HG03025 (cell line): Measurements from ENCODE around the gene ACSM6.
"Not testable (repeated sequence)": the region's sequence is repeated elsewhere in the genome, so short reads cannot be mapped to it uniquely, and the experiment has no call there.

Experiments used
- ATAC-seq: cut with Tn5 transposase; IDR thresholded peaks from one replicate; pipeline ENCODE4 v1.9.1; 2021; ENCODE audit warnings: mild to moderate bottlenecking, moderate library complexity; ENCODE audit not compliant: unreplicated experiment, low FRiP score

The ACSM6 gene

DNA sequence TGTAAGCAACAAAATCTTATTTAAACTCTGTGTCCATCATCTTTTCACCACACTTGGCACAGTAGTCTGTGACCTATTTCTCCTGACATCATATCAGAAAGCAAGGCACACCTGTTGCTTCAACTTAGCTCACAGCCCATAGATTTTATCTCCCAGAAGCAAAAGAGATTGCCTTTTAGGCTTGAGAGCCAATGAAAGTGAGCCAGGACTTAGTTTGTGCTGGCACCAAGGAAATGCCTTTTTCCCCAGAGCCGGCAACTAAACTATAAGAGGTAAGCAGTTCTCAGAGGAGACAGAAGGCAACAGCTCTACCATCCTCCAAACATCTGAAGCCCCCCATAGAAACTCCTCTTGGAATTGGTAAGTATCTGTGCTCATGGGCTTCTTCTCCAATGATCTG is at the start of gene ACSM6:
TSS of gene ACSM6 (plus strand) at position 295 of the 400 bp plus-strand sequence. CDS start 248 bp downstream, outside the sequence.
- no peak for ATAC-seq

DNA sequence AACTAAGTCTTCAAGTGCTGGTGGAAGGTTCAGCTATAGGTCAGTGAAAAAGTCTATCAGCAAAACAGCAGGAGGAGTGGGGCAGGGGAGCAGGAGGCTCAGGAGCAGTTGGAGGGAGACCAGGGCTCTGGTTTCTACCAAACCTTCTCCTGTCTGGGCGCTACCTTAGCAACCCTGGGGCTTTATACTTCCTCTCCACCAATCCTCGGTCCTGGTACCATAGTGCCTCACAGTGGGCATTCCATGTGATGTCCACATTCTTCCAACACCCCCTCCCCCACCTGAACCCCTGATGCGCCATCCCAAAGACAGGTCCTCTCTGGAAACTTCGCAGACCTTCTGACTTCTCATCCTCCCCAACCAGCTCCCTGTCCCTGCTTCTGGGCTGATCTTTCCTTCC is 25.3 kb upstream of the ACSM6 start:
- no peak for ATAC-seq

DNA sequence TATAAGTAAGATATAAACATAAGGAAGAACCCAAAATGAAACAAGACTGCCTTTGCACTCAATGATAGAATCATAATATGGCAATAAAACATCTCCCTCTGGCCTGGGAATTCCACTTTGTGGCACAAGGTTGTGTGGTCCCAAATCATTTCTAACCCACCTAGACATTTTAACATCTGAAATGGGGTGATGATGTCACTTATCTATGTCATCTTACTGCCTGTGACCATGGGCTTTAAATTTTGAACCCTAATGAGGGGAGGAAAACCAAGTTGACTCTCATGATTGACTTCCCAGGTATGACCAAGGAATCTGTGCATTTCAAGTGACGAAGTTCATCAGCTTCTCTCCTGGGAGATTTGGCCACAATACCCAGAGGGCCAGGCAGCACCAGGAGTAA is 24.5 kb upstream of the ACSM6 start:
- no peak for ATAC-seq

- ATAC-seq = no peak
Measured at GRCh38 chr10:95170790-95171189, 23.2 kb upstream of the ACSM6 start.

- ATAC-seq = no peak
Measured at GRCh38 chr10:95171336-95171735, 22.7 kb upstream of the ACSM6 start.

- no peak for ATAC-seq
Measured at GRCh38 chr10:95172851-95173250, 21.2 kb upstream of the ACSM6 start.

DNA sequence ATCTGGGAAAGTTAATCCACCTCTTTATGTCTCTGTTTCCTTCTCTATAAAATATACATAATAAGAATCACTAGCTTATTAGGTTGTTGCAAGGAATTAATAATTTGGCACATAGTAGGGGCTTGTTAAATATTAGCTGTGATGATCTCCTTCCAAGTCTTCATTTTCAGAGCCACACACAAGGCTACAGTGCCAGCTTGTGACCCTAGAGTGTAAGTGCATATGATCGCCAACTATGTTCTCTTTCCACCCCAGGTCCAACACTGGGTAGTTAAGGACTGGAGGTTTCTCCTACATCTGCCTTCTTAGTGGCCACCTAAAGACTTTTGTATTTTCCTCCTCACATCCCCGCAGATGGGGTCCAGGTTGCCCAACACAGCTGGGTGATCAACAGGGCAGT is 17.9 kb upstream of the ACSM6 start:
- ATAC-seq = no peak

DNA sequence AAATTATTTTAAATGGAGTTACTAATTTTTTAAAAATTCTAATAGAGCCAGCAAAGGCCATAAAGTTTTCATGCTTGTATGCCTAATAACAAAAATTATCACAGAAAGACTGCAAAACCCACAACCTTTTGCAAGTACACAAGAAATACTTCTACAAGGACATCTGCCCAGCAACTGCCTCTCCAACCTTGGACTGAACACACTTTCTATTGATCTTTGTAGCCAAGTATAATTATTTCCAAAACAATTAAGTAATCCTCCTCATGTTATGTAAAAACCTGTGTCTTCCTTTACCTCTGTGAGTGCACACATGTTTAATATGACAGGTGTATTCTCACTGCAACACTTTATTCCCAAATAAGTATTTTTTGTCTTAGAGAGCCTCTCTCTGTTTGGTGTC is 16.6 kb upstream of the ACSM6 start:
- no peak for ATAC-seq

- ATAC-seq = no peak
Measured at GRCh38 chr10:95178266-95178665, 15.8 kb upstream of the ACSM6 start.

GRCh38 chr10:95178797-95179196 is 15.2 kb upstream of the ACSM6 start:
- ATAC-seq = no peak

- ATAC-seq = no peak
Measured at GRCh38 chr10:95181726-95182125, 12.3 kb upstream of the ACSM6 start.

- peak; percentile 95 for ATAC-seq
Measured at GRCh38 chr10:95183271-95184230, 10.5 kb upstream of the ACSM6 start.

DNA sequence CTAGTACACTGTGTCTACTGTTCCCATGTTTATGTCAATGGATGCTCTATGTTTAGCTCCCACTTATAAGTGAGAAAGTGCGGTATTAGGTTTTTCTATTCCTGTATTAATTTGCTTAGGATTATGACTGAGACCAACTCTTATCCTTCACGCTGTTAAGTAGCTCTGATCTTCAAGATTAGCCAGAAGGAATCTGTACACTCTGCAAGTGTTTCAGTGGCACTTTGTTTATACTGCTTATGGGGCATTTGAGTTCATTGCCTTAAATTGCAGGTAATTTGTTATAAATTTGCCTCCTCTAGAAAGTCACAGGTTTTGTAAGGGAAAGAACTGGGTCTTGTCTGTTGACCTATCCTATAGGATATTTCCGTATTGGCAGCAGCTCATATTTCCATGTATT is 6.4 kb upstream of the ACSM6 start:
- ATAC-seq = no peak

DNA sequence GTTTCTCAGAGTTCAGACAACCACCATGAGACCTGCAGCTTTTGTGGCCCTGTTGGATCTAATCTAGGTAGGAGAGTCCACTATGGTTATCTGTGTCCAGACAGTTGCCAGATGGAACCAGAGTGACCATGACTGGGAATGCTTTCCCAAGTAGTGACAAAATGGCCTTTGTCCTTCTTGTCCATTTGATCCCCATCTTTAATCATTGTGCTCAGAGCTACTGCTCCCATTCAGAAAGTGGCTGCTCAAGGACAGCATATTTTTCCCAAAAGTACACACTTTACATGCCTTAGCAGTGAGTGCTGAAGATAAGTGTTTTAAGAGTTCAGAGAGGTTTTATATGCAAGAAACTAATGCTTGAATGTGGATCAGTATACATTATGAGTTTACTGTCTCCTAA is 5.4 kb upstream of the ACSM6 start:
- no peak for ATAC-seq

DNA sequence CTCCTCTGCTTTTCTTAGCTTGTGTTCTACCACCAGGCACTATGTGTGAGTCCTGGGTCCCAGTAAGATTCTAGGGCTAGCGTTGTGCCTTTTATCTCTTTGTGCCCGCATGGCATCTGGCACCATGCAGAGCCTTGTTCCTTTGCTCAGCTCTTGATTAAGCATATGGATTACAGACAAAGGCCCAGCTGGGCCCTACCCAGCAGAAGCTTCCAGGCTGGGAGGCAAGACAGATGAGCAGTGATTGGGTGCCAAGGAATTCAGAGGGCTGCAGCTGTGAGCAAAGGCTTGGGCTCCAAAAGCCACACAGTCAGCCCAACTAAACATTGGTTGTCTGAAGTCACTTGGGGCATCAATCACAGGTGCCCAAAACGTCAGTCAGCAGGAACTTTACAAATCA is 2.0 kb downstream of the ACSM6 start:
- ATAC-seq = no peak

- ATAC-seq = no peak
Measured at GRCh38 chr10:95201736-95202135, 7.7 kb downstream of the ACSM6 start.

GRCh38 chr10:95202865-95203264 is 8.8 kb downstream of the ACSM6 start:
- not testable (repeated sequence) for ATAC-seq

DNA sequence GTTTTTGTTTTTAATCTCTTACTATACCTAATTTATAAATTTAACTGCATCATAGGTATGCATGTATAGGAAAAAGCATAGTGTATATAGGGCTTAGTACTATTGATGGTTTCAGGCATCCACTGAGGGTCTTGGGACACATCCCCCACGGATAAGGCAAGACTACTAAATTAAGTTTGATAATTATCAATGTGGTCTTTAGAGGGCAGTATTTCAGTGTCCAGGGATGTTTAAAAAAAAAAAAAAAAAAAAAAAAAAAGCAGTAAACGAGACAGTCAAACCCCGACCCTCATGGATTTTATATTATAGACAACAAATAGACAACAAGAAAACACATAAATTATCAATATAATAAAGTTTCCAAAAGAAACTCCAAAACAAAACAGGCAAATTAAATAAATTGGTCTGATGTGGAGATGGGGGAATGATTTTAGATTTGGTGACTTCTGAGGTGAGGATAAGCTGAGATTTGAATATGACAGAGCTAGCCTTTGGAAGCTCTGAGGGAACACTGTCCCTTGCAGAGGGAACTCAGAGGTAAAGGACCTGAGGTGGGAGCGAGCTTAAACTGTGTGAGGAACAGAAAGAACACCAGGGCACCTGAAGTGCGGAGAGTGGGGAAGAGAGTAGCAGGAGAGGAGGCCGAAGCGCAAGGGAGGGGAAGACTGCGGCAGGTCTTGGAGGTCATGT is 14.8 kb downstream of the ACSM6 start:
- no peak for ATAC-seq

DNA sequence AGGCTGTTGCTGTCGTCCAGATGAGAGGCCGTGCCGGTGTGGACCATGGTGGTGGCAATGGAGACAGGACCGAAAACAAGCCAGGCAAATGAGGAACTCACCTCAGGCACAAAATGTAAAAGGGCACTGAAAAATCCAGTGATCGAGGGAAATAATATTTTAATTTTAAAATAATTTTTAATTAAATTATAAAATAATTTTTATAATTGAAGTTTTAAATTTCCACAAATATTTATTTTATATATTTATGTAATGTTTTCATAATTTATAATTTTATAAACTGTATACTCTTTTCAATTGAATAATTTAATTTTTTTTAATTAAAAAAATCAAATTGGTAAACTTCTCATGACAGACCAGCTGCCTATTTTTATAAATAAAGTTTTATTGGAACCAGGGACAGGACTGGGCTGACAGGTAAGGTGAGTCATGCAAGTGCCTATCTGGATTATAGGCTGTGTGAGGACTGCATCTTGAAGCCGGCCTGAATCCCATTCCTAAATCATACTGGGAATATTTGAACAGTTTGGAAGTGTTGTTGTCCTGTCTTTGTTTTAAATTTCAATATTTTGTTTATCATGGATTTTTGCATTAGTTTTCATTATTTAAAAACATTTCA is 15.6 kb downstream of the ACSM6 start:
- no peak for ATAC-seq

- ATAC-seq = no peak
Measured at GRCh38 chr10:95211606-95212279, 17.7 kb downstream of the ACSM6 start.

DNA sequence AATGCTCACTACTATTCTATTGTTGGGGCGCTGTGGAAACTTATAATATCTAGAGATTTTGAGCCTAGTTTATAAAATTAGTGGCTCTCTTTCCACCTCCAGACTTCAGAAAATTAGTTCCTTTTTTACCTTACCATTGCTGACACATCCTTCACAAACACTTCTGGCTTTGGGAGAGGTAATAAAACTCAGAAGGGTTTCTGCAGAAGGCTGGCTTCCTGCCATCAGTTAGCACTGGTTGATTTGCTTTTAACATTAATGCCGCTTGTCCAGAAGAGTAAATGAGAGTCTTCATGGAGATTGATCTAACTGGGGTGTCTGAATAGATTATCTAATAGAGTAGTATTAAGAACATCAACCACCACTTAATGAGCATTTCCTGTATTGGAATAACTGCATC is 20.3 kb downstream of the ACSM6 start:
- no peak for ATAC-seq
